ENCODE measurements around the gene SART3. TPM values are rescaled to one million over a fixed set of nuclear protein-coding genes. Genes with fewer than 3 reads are reported as not detected.

SART3 gene
- total and polyA plus RNA-seq, 4 donors: 5.9 to 37.1 (median 23.5) TPM

DNA sequence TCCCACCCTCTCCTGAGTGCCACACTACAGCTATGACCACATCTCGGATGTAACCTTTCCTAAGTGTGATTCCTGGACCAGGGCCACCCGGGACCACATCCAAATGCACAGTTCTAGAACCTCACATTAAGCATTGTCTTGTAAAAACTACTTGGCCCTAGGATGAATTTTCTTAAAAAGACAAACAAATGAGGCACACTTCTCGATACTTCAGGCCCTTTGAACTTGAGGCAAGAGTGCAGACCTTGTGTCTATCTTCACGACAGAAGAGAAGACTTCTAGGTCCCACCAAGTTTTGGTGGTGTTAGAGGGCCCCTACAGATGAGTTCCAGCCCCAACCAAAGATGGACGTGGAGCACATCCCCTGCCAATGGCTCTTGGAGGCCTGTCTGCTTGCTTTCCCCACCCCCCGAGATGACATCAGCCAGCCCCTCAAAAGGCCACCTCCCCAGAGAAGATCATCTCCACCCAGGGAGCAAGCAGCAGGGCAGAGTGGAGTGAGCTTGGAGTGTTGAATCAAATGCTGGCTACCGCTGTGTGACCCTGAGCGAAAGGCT, 10.7 kb upstream of the SART3 start:
- H3K4me1 ChIP-seq (ENCODE audit: control insufficient read depth in 4 of 4, insufficient read depth in 4 of 4, low read length in 3 of 4): no peaks in the 10 kb centered on the region
- H3K27ac ChIP-seq (ENCODE audit: low read depth in 1 of 2, low read length in 2 of 2): no peak overlapping the region
- DNase-seq (ENCODE audit: low spot score): no peak
- no peak overlapping the region for H3K4me3 ChIP-seq (ENCODE audit: low read depth in 1 of 3, low read length in 3 of 3)
- 88% methylated on average over 8 of the region's 8 CpGs for WGBS
- no peaks in the 10 kb centered on the region for H3K9me3 ChIP-seq (ENCODE audit: control insufficient read depth in 4 of 4, low read length in 3 of 4)
- peaks cover 0 to 32% (median 20%) of the 10 kb centered on the region in 4 donors for H3K36me3 ChIP-seq (ENCODE audit: control insufficient read depth in 4 of 4, insufficient read depth in 3 of 4, low read depth in 1 of 4, low read length in 3 of 4)
- TF ChIP-seq FOXA2 (IDR thresholded peaks at IDR 0.05) (no peak), HNF4G (IDR thresholded peaks at IDR 0.05) (no peak), SP1 (IDR thresholded peaks at IDR 0.05) (no peak), RAD21 (IDR thresholded peaks at IDR 0.05) (no peak), JUND (IDR thresholded peaks at IDR 0.05) (no peak), GABPA (IDR thresholded peaks at IDR 0.05 in 1 of 2, conservative IDR thresholded peaks at IDR 0.05 in 1 of 2) (no peak), TAF1 (conservative IDR thresholded peaks at IDR 0.05) (no peak), YY1 (IDR thresholded peaks at IDR 0.05) (no peak)
- TF ChIP-seq, protein P1, sequence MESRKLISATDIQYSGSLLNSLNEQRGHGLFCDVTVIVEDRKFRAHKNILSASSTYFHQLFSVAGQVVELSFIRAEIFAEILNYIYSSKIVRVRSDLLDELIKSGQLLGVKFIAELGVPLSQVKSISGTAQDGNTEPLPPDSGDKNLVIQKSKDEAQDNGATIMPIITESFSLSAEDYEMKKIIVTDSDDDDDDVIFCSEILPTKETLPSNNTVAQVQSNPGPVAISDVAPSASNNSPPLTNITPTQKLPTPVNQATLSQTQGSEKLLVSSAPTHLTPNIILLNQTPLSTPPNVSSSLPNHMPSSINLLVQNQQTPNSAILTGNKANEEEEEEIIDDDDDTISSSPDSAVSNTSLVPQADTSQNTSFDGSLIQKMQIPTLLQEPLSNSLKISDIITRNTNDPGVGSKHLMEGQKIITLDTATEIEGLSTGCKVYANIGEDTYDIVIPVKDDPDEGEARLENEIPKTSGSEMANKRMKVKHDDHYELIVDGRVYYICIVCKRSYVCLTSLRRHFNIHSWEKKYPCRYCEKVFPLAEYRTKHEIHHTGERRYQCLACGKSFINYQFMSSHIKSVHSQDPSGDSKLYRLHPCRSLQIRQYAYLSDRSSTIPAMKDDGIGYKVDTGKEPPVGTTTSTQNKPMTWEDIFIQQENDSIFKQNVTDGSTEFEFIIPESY (IDR thresholded peaks at IDR 0.05): no peak
- TF ChIP-seq, protein P2, sequence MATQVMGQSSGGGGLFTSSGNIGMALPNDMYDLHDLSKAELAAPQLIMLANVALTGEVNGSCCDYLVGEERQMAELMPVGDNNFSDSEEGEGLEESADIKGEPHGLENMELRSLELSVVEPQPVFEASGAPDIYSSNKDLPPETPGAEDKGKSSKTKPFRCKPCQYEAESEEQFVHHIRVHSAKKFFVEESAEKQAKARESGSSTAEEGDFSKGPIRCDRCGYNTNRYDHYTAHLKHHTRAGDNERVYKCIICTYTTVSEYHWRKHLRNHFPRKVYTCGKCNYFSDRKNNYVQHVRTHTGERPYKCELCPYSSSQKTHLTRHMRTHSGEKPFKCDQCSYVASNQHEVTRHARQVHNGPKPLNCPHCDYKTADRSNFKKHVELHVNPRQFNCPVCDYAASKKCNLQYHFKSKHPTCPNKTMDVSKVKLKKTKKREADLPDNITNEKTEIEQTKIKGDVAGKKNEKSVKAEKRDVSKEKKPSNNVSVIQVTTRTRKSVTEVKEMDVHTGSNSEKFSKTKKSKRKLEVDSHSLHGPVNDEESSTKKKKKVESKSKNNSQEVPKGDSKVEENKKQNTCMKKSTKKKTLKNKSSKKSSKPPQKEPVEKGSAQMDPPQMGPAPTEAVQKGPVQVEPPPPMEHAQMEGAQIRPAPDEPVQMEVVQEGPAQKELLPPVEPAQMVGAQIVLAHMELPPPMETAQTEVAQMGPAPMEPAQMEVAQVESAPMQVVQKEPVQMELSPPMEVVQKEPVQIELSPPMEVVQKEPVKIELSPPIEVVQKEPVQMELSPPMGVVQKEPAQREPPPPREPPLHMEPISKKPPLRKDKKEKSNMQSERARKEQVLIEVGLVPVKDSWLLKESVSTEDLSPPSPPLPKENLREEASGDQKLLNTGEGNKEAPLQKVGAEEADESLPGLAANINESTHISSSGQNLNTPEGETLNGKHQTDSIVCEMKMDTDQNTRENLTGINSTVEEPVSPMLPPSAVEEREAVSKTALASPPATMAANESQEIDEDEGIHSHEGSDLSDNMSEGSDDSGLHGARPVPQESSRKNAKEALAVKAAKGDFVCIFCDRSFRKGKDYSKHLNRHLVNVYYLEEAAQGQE (IDR thresholded peaks at IDR 0.05): no peak
- H3K27me3 ChIP-seq (ENCODE audit: control insufficient read depth in 4 of 4, insufficient read depth in 4 of 4, low read length in 3 of 4): no peaks in the 10 kb centered on the region
- no peak overlapping the region for H3K9ac ChIP-seq (ENCODE audit: low read depth in 1 of 2, low read length in 2 of 2)

DNA sequence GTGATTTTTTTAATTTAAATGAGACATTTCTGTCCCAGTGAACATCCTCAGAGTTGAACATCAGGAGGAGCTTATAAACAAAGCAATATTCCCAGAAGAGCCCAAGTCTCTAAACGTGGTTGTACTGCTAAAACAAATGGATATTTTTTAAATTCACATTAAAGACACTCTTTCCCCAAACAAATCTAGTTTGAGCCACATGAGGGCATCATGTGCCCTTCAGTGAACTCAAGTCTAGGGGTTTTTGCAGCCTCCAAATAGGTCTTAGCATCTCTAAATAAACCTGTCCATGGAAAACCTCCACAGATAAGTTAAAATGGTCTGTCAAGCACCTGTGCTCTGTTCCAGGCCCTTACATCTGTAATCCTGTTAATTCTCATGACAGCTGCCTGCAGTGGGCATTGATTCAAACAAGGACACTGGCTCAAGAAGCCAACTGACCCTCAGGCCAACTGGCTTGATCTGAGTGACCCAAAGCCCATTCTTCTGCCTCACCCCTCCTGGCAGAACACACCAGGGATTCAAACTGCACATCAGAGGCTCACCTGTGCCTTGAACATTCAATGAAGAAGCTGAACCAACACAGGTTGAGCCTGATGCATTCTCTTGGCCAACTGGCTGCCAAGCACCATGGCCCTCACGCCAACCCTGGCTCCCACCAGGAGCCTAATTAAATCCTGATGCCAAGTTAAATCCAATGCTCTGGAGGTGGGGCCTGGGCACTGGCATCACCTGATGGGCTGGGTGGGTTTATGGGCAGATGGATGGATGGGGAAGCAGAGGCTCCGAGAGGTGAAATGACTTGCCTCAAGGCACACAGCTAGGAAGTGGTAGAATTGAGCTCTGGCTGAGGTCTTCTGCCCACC, 10.0 kb upstream of the SART3 start:
- peaks cover 0 to 4% (median 2%) of the 10 kb centered on the region in 4 donors for H3K4me1 ChIP-seq (ENCODE audit: control insufficient read depth in 4 of 4, insufficient read depth in 4 of 4, low read length in 3 of 4)
- H3K4me3 ChIP-seq (ENCODE audit: low read depth in 1 of 3, low read length in 3 of 3): no peak overlapping the region
- H3K9me3 ChIP-seq (ENCODE audit: control insufficient read depth in 4 of 4, low read length in 3 of 4): no peaks in the 10 kb centered on the region
- no peak overlapping the region for H3K9ac ChIP-seq (ENCODE audit: low read depth in 1 of 2, low read length in 2 of 2)
- peaks cover 0 to 33% (median 24%) of the 10 kb centered on the region in 4 donors for H3K36me3 ChIP-seq (ENCODE audit: control insufficient read depth in 4 of 4, insufficient read depth in 3 of 4, low read depth in 1 of 4, low read length in 3 of 4)
- H3K27ac ChIP-seq (ENCODE audit: low read depth in 1 of 2, low read length in 2 of 2): no peak overlapping the region
- TF ChIP-seq, protein P2 (IDR thresholded peaks at IDR 0.05): no peak
- peak; percentile 52 to 58 for TF ChIP-seq RAD21 (IDR thresholded peaks at IDR 0.05)
- no peaks in the 10 kb centered on the region for H3K27me3 ChIP-seq (ENCODE audit: control insufficient read depth in 4 of 4, insufficient read depth in 4 of 4, low read length in 3 of 4)
- 67% methylated on average over 3 of the region's 3 CpGs for WGBS
- DNase-seq (ENCODE audit: low spot score): no peak

All from liver (tissue), 9 donors.